ENCODE measurements around the gene ANKEF1.

GRCh38 chr20:10047427-10047826 lies 12.6 kb downstream of the ANKEF1 start:
- TF ChIP-seq CTCF (conservative IDR thresholded peaks at IDR 0.05; ENCODE audit: low read length), result peak; percentile 40; the same call in 1 of the 2 replicates
- TF ChIP-seq EZH2phosphoT487 (IDR thresholded peaks at IDR 0.05; ENCODE audit: borderline replicate concordance), result no peak
